Hepatocyte (in vitro differentiated cells): ENCODE results near the gene THSD4. TPM values are rescaled to one million over a fixed set of nuclear protein-coding genes. Genes with fewer than 3 reads are reported as not detected.

Experiments used
- DNase-seq: peaks from one replicate; pipeline ENCODE4 v3.0.0-alpha.2; 2016; ENCODE audit warnings: low spot score
- H2AFZ ChIP-seq: fragments of 200-600 bp; sonication (generic); 2 replicates; pipeline ENCODE4 v1.6.0; 2016; ENCODE audit warnings: antibody characterized with exemption, mild to moderate bottlenecking
- H3K27ac ChIP-seq: fragments of 200-600 bp; sonication (generic); 2 replicates; pipeline ENCODE4 v1.5.1; 2016; ENCODE audit warnings: mild to moderate bottlenecking
- H3K27me3 ChIP-seq: fragments of 200-600 bp; sonication (generic); 2 replicates; pipeline ENCODE4 v1.6.1; 2016
- H3K36me3 ChIP-seq: fragments of 200-600 bp; sonication (generic); replicated peaks from 2 replicates; pipeline ENCODE4 v1.5.1; 2016; ENCODE audit warnings: low read depth; ENCODE audit not compliant: insufficient read depth
- H3K4me1 ChIP-seq: fragments of 200-600 bp; sonication (generic); 2 replicates; pipeline ENCODE4 v1.5.1; 2016; ENCODE audit warnings: mild to moderate bottlenecking, moderate library complexity; ENCODE audit not compliant: insufficient read depth
- H3K4me2 ChIP-seq: fragments of 200-600 bp; sonication (generic); 2 replicates; pipeline ENCODE4 v1.6.0; 2016
- H3K4me3 ChIP-seq: fragments of 200-600 bp; sonication (generic); 2 replicates; pipeline ENCODE4 v1.5.1; 2016; ENCODE audit warnings: mild to moderate bottlenecking
- H3K79me2 ChIP-seq: fragments of 200-600 bp; sonication (generic); 2 replicates; pipeline ENCODE4 v1.6.0; 2017; ENCODE audit warnings: mild to moderate bottlenecking
- H3K9me2 ChIP-seq: fragments of 200-600 bp; sonication (generic); replicated peaks from 2 replicates; pipeline ENCODE4 v1.6.0; 2017; ENCODE audit warnings: mild to moderate bottlenecking; ENCODE audit not compliant: insufficient read depth
- H3K9me3 ChIP-seq: fragments of 200-600 bp; sonication (generic); 2 replicates; pipeline ENCODE4 v1.5.1; 2016; ENCODE audit warnings: low read depth, mild to moderate bottlenecking
- H4K20me1 ChIP-seq: fragments of 200-600 bp; sonication (generic); 2 replicates; pipeline ENCODE4 v1.6.0; 2016; ENCODE audit warnings: mild to moderate bottlenecking; ENCODE audit not compliant: insufficient read depth, poor library complexity, severe bottlenecking
- CTCF ChIP-seq: fragments of 200-600 bp; sonication (generic); IDR thresholded peaks from 2 replicates; pipeline ENCODE4 v1.5.1; 2016; ENCODE audit warnings: antibody characterized with exemption, mild to moderate bottlenecking; ENCODE audit not compliant: poor library complexity
- EZH2 ChIP-seq: fragments of 200-600 bp; sonication (generic); IDR thresholded peaks from 2 replicates; pipeline ENCODE4 v1.6.1; 2016; ENCODE audit warnings: antibody characterized with exemption, mild to moderate bottlenecking, borderline replicate concordance
- EZH2phosphoT487 ChIP-seq: fragments of 200-600 bp; sonication (generic); IDR thresholded peaks from one replicate; pipeline ENCODE4 v1.6.1; 2018; ENCODE audit warnings: antibody characterized with exemption, mild to moderate bottlenecking, low read depth, moderate library complexity; ENCODE audit not compliant: unreplicated experiment, severe bottlenecking
- WGBS: methylation state at CpG from one replicate; pipeline ENCODE4 v1.1.6; 2016; ENCODE audit warnings: low lambda C conversion rate; ENCODE audit errors: missing lambda C conversion rate; 5-methylcytosine and 5-hydroxymethylcytosine counted together
- polyA plus RNA-seq: library from polyadenylated mRNA; unstranded; fragments of >200 nt; fragmentation: Nextera tagmentation; extraction: Ambion mirVana; gene quantifications from 2 replicates; pipeline ENCODE4 v1.2.1, GENCODE V29; 2016
- total RNA-seq: library from RNA; depleted of rRNA; stranded (reverse); fragments of >200 nt; gene quantifications from 2 replicates; pipeline ENCODE4 v1.2.3, GENCODE V29; 2014

THSD4 gene
- total and polyA plus RNA-seq, 2 experiments from 2014 or later, result 4.3 to 7.0 TPM

GRCh38 chr15:71510763-71511162, 395.5 kb downstream of the THSD4 start:
- H2AFZ ChIP-seq, result no peak overlapping the region
- no peaks in the 10 kb centered on the region for H3K27me3 ChIP-seq
- H3K4me3 ChIP-seq, result no peak overlapping the region
- H3K27ac ChIP-seq, result no peak overlapping the region
- H4K20me1 ChIP-seq, result no peaks in the 10 kb centered on the region
- DNase-seq, result no peak
- H3K79me2 ChIP-seq, result no peaks in the 10 kb centered on the region
- TF ChIP-seq CTCF (no peak), EZH2phosphoT487 (no peak), EZH2 (no peak)
- no peaks in the 10 kb centered on the region for H3K9me3 ChIP-seq
- H3K36me3 ChIP-seq, result no peaks in the 10 kb centered on the region
- no peak overlapping the region for H3K4me2 ChIP-seq
- 88% methylated on average over 6 of the region's 6 CpGs for WGBS
- no peaks in the 10 kb centered on the region for H3K9me2 ChIP-seq
- peaks cover 14% of the 10 kb centered on the region for H3K4me1 ChIP-seq

GRCh38 chr15:71511796-71512681, 396.8 kb downstream of the THSD4 start:
- Histone ChIP-seq H3K9me3 (no peaks in the 10 kb centered on the region), H3K4me2 (peak overlapping the region; percentile 48), H3K9me2 (no peaks in the 10 kb centered on the region), H3K79me2 (no peaks in the 10 kb centered on the region), H3K4me3 (no peak overlapping the region), H4K20me1 (no peaks in the 10 kb centered on the region), H3K4me1 (peaks cover 17% of the 10 kb centered on the region), H3K36me3 (no peaks in the 10 kb centered on the region), H2AFZ (no peak overlapping the region), H3K27ac (peak overlapping the region; percentile 3), H3K27me3 (no peaks in the 10 kb centered on the region)
- TF ChIP-seq CTCF, result no peak
- peak; percentile 87 for TF ChIP-seq EZH2phosphoT487
- 35% methylated on average over 15 of the region's 15 CpGs for WGBS
- peak; percentile 27 for DNase-seq

- 30% methylated on average over 3 of the region's 3 CpGs for WGBS
- no peak for TF ChIP-seq EZH2
- peak; percentile 4 for TF ChIP-seq EZH2phosphoT487
- H2AFZ ChIP-seq, result no peak overlapping the region
- H3K4me1 ChIP-seq, result peaks cover 17% of the 10 kb centered on the region
- DNase-seq, result no peak
- peak overlapping the region; percentile 4 for H3K27ac ChIP-seq
- H4K20me1 ChIP-seq, result no peaks in the 10 kb centered on the region
- H3K36me3 ChIP-seq, result no peaks in the 10 kb centered on the region
- no peaks in the 10 kb centered on the region for H3K79me2 ChIP-seq
- no peaks in the 10 kb centered on the region for H3K27me3 ChIP-seq
- H3K9me2 ChIP-seq, result no peaks in the 10 kb centered on the region
- H3K4me3 ChIP-seq, result no peak overlapping the region
- H3K9me3 ChIP-seq, result no peaks in the 10 kb centered on the region
- peak overlapping the region; percentile 48 for H3K4me2 ChIP-seq
Observed at GRCh38 chr15:71512682-71513006, 397.4 kb downstream of the THSD4 start.

GRCh38 chr15:71515375-71516186, 400.3 kb downstream of the THSD4 start:
- Histone ChIP-seq H3K4me2 (peak overlapping the region; percentile 19), H3K27ac (peak overlapping the region; percentile 72), H3K79me2 (no peaks in the 10 kb centered on the region), H4K20me1 (no peaks in the 10 kb centered on the region), H3K27me3 (no peaks in the 10 kb centered on the region), H3K4me3 (no peak overlapping the region), H2AFZ (no peak overlapping the region), H3K9me2 (no peaks in the 10 kb centered on the region), H3K4me1 (peaks cover 17% of the 10 kb centered on the region), H3K9me3 (no peaks in the 10 kb centered on the region), H3K36me3 (no peaks in the 10 kb centered on the region)
- DNase-seq, result peak; percentile 38
- TF ChIP-seq EZH2 (no peak), CTCF (no peak), EZH2phosphoT487 (no peak)
- 42% methylated on average over 10 of the region's 10 CpGs for WGBS
